ENCODE results near the gene ZFAND3. TPM values are rescaled to one million over a fixed set of nuclear protein-coding genes. Genes with fewer than 3 reads are reported as not detected.

Gene ZFAND3
- total and polyA plus RNA-seq, 2 experiments from 2014 or later: 16.9 to 28.2 TPM

GRCh38 chr6:38033442-38033982 lies 214.0 kb downstream of the ZFAND3 start:
- Mint-ChIP-seq H3K27me3 (ENCODE audit: insufficient read depth, low read depth, poor library complexity) (no peaks in the 10 kb centered on the region), H3K9me3 (no peaks in the 10 kb centered on the region), H3K27ac (no peak overlapping the region), H3K4me1 (peaks cover 38% of the 10 kb centered on the region), H3K4me3 (no peak overlapping the region), H3K36me3 (ENCODE audit: low read depth) (no peaks in the 10 kb centered on the region)
- TF ChIP-seq STAT1 (IDR thresholded peaks at IDR 0.05; ENCODE audit: unreplicated experiment) (no peak), ETS1 (IDR thresholded peaks at IDR 0.05) (no peak), JUNB (IDR thresholded peaks at IDR 0.05; ENCODE audit: unreplicated experiment) (no peak), CTCF (conservative IDR thresholded peaks at IDR 0.05; ENCODE audit: low read depth in 2 of 2) (no peak), ZNF114 (CRISPR knock-in tag; IDR thresholded peaks at IDR 0.05) (no peak), CREB1 (CRISPR knock-in tag; IDR thresholded peaks at IDR 0.05; ENCODE audit: low read depth) (no peak), NANOG (IDR thresholded peaks at IDR 0.05; ENCODE audit: borderline replicate concordance) (no peak), ZNF462 (CRISPR knock-in tag; IDR thresholded peaks at IDR 0.05) (no peak), POLR2AphosphoS5 (IDR thresholded peaks at IDR 0.05; ENCODE audit: low read depth) (no peak), EZH2phosphoT487 (IDR thresholded peaks at IDR 0.05; ENCODE audit: unreplicated experiment) (no peak), EZH2 (IDR thresholded peaks at IDR 0.05; ENCODE audit: low read depth, unreplicated experiment) (no peak), ZNF331 (CRISPR knock-in tag; IDR thresholded peaks at IDR 0.05; ENCODE audit: low read depth) (no peak), REST (IDR thresholded peaks at IDR 0.05; ENCODE audit: unreplicated experiment) (no peak)
- Histone ChIP-seq H3K27me3 (ENCODE audit: insufficient read depth) (no peaks in the 10 kb centered on the region), H3K36me3 (ENCODE audit: insufficient read depth) (no peaks in the 10 kb centered on the region), H3K9me2 (ENCODE audit: insufficient read depth) (no peaks in the 10 kb centered on the region), H3K4me1 (ENCODE audit: insufficient read depth) (peaks cover 9% of the 10 kb centered on the region), H3K4me3 (no peak overlapping the region), H4K20me1 (replicated peaks; ENCODE audit: insufficient read depth) (no peaks in the 10 kb centered on the region), H2AFZ (no peak overlapping the region), H3K79me2 (replicated peaks; ENCODE audit: insufficient read depth) (peaks cover 19% of the 10 kb centered on the region; the same call in 1 of the 2 replicates), H3F3A (replicated peaks; ENCODE audit: low read depth) (no peaks in the 10 kb centered on the region), H3K27ac (ENCODE audit: low read depth) (no peak overlapping the region), H3K4me2 (no peak overlapping the region)
- ATAC-seq (no peak), DNase-seq (ENCODE audit: low spot score) (no peak)

Measured in GM23338 (cell line).